ENCODE measurements around the gene FABP1. TPM values are rescaled to one million over a fixed set of nuclear protein-coding genes. Genes with fewer than 3 reads are reported as not detected.

The FABP1 gene
- total and polyA plus RNA-seq, 9 donors: 0.46 to 1.9 (median 0.90) TPM; not detected in 5

DNA sequence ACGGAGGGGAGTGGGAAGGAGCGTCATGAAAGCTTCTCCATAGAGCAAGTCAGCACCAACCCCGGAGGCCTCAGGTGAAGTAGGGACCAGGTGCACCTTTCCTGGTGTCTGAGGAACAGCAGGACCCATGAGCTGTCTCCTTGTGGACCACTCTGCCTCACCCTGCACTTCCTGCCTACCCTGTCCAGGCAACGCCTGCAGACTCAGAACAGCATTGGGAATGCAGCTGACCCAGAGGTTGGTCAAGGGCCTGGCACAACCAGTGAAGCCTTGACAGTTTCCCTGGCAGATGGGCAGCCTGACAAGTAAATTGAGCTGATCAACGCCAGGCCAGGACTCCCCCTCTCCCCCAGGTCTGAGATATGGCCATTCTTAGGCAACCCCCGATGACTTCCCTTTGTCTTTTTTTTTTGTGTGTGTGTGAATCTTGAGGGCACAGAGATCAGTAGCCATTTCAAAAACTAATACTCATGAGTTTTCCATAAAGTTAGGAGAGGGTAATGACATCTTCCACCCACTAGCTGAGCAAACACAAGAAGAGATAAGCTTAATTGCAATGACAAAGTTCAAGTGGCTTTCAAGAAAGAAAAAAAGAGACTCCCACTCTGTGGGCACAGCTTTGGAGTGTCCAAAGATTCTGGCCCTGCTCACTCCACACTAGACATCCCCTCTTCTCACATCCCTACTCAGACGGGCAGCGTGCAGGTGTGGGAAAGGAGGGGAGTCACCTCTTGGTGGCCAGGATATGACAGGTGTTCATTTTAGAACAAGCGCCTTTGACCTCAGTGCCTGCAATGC, 3.5 kb upstream of the FABP1 start:
- no peak for DNase-seq
- no peaks in the 10 kb centered on the region for H3K36me3 ChIP-seq
- no peak overlapping the region for H3K4me3 ChIP-seq
- TF ChIP-seq, protein P1, sequence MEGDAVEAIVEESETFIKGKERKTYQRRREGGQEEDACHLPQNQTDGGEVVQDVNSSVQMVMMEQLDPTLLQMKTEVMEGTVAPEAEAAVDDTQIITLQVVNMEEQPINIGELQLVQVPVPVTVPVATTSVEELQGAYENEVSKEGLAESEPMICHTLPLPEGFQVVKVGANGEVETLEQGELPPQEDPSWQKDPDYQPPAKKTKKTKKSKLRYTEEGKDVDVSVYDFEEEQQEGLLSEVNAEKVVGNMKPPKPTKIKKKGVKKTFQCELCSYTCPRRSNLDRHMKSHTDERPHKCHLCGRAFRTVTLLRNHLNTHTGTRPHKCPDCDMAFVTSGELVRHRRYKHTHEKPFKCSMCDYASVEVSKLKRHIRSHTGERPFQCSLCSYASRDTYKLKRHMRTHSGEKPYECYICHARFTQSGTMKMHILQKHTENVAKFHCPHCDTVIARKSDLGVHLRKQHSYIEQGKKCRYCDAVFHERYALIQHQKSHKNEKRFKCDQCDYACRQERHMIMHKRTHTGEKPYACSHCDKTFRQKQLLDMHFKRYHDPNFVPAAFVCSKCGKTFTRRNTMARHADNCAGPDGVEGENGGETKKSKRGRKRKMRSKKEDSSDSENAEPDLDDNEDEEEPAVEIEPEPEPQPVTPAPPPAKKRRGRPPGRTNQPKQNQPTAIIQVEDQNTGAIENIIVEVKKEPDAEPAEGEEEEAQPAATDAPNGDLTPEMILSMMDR (IDR thresholded peaks at IDR 0.05): no peak
- TF ChIP-seq POLR2A (IDR thresholded peaks at IDR 0.05): no peak
- H3K9me3 ChIP-seq: no peaks in the 10 kb centered on the region
- no peaks in the 10 kb centered on the region for H3K27me3 ChIP-seq
- H3K27ac ChIP-seq: no peak overlapping the region
- intact Hi-C loops (cut with DNase I): no loop called here
- H3K4me1 ChIP-seq (ENCODE audit: insufficient read depth): no peaks in the 10 kb centered on the region
- WGBS, 3 donors: 70 to 78% (median 72%) methylated on average over 9 of the region's 9 CpGs

DNA sequence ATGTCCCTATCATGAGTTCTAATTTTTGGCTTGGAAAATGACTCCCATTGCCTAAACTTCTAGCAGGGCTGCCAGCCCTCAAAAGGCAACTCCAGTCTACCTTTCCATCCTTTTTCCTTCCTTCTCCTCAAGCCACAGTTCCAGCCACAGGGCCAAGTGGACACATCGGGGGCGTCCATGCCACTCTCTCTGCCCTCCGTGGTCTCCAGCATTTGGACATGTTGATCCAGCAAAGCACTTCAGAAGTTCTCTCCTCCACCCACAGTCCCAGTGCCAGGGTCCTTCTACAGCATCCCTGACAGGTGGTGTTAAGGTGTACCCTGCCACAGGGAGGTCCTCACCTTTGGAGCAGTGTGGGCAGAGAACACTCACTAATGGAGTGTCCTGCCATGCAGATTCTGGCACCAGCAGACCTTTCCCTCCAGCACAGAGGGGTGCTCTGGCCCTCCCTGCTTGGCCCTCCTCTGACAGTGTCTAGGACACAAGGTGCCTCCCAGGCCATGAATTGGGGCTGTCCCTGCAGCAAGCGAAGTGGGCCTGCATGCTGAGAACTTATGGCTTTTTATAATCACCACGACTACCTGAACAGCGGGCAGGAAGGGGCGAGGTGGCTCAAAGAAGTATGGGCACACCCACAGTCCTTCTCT, 1.6 kb upstream of the FABP1 start:
- Histone ChIP-seq H3K4me1 (ENCODE audit: insufficient read depth) (no peaks in the 10 kb centered on the region), H3K4me3 (no peak overlapping the region), H3K9me3 (no peaks in the 10 kb centered on the region), H3K27ac (no peak overlapping the region), H3K36me3 (no peaks in the 10 kb centered on the region), H3K27me3 (no peaks in the 10 kb centered on the region)
- WGBS, 3 donors: 88 to 89% (median 88%) methylated on average over 7 of the region's 7 CpGs
- intact Hi-C loops (cut with DNase I): no loop called here
- TF ChIP-seq POLR2A (IDR thresholded peaks at IDR 0.05) (no peak), EP300 (IDR thresholded peaks at IDR 0.05) (no peak)
- TF ChIP-seq, protein P1 (IDR thresholded peaks at IDR 0.05): no peak
- no peak for DNase-seq

DNA sequence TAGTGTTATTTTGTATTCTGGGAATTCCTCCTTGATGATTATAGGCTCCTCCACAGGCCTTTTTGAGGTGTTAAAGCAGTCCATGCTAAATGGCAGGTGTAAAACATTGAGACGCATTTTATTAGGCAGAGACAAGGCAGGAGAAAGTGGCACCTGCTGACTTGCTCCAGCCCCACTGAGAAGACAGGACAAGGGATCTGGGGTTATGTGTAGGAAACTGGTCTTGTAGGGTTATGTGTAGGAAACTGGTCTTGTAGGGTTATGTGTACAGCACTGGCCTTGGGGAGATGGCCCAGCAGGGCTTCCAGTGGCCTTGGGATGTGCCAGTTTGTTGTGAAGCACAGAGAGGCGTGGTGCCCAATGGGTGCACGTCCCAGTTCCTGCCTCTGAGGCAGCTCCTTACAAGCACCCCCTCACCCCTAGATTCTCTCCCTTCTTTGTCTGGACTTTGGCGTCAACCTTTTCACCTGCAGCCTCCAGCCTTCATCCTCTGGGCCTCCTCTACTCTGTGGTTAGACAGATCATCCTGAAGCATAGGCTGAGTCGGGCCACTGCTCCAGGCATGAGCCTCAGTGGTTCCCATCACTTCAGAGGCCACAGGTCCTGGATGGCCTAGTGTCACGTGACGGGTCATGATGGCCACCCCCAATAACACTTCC, 921 bp upstream of the FABP1 start:
- intact Hi-C loops (cut with DNase I): no loop called here
- Histone ChIP-seq H3K9me3 (no peaks in the 10 kb centered on the region), H3K4me3 (no peak overlapping the region), H3K36me3 (no peaks in the 10 kb centered on the region), H3K4me1 (ENCODE audit: insufficient read depth) (no peaks in the 10 kb centered on the region), H3K27me3 (no peaks in the 10 kb centered on the region), H3K27ac (no peak overlapping the region)
- TF ChIP-seq, protein P1 (IDR thresholded peaks at IDR 0.05): no peak
- WGBS, 3 donors: 78 to 91% (median 90%) methylated on average over 7 of the region's 7 CpGs
- no peak for DNase-seq

DNA sequence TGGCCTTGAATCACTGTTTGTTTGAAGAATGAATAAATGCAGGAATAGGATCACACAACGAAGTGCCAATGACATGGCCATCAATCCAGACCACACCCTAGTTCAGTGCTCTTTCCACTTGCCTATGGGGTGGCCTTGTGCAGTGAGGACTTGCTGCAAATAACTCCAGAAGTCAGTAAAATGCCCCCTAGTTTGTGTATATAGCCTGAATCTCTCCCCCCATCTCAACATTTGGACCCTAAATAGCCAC, 299 bp downstream of the FABP1 start:
- Histone ChIP-seq H3K4me1 (ENCODE audit: insufficient read depth) (no peaks in the 10 kb centered on the region), H3K36me3 (no peaks in the 10 kb centered on the region), H3K9me3 (no peaks in the 10 kb centered on the region), H3K4me3 (no peak overlapping the region), H3K27me3 (no peaks in the 10 kb centered on the region), H3K27ac (no peak overlapping the region)
- intact Hi-C loops (cut with DNase I): no loop called here
- DNase-seq: no peak
- no peak for TF ChIP-seq EP300 (IDR thresholded peaks at IDR 0.05)
- TF ChIP-seq, protein P1 (IDR thresholded peaks at IDR 0.05): no peak
- no peak for TF ChIP-seq POLR2A (IDR thresholded peaks at IDR 0.05)
- 18 to 39% (median 27%) methylated on average over 1 of the region's 1 CpG for WGBS, 3 donors
